HL-60 (cell line): ENCODE measurements around the gene JMJD1C.
"Not testable (repeated sequence)": the region's sequence is repeated elsewhere in the genome, so short reads cannot be mapped to it uniquely, and the experiment has no call there.

Experiments
- DNase-seq, 2 experiments: peaks; one replicate each; pipeline ENCODE4 v3.0.0-alpha.2; 2010 to 2020; ENCODE audit warnings: low read depth in 1 of 2, low spot score in 1 of 2
- H3K27ac ChIP-seq: fragments of 250-450 bp; sonication (Bioruptor Pico); replicated peaks from 2 replicates; pipeline ENCODE4 v1.5.1; 2020; ENCODE audit warnings: mild to moderate bottlenecking, moderate library complexity
- H3K27me3 ChIP-seq: fragments of 250-450 bp; sonication (Bioruptor Pico); 2 replicates; pipeline ENCODE4 v1.5.1; 2021; ENCODE audit warnings: mild to moderate bottlenecking, moderate library complexity; ENCODE audit not compliant: insufficient read depth, poor library complexity, severe bottlenecking
- H3K4me3 ChIP-seq: replicated peaks from 2 replicates; pipeline ENCODE4 v1.5.1; 2011; ENCODE audit warnings: mild to moderate bottlenecking, control low read depth, low read length; ENCODE audit not compliant: insufficient read depth
- CTCF ChIP-seq: IDR thresholded peaks from one replicate; pipeline ENCODE4 v1.5.1; 2011; ENCODE audit warnings: low read length, control low read depth, inconsistent platforms; ENCODE audit not compliant: insufficient read depth
- GABPA ChIP-seq: IDR thresholded peaks from 2 replicates; pipeline ENCODE4 v1.6.1; 2012; ENCODE audit warnings: low read depth
- POLR2AphosphoS5 ChIP-seq: IDR thresholded peaks from 2 replicates; pipeline ENCODE4 v1.6.1; 2012; ENCODE audit warnings: low read depth
- REST ChIP-seq: IDR thresholded peaks from 2 replicates; pipeline ENCODE4 v1.6.1; 2012; ENCODE audit warnings: low read depth; ENCODE audit not compliant: insufficient replicate concordance
- SPI1 ChIP-seq: IDR thresholded peaks from 2 replicates; pipeline ENCODE4 v1.6.1; 2012; ENCODE audit warnings: low read depth, mild to moderate bottlenecking, borderline replicate concordance

The JMJD1C gene

GRCh38 chr10:63502832-63503231, 37.1 kb upstream of the JMJD1C start:
- TF ChIP-seq CTCF (no peak), GABPA (no peak), REST (no peak), POLR2AphosphoS5 (no peak), SPI1 (no peak)
- no peak for DNase-seq
- Histone ChIP-seq H3K27me3 (no peaks in the 10 kb centered on the region), H3K4me3 (no peak overlapping the region), H3K27ac (no peak overlapping the region)

GRCh38 chr10:63501954-63502353, 36.2 kb upstream of the JMJD1C start:
- no peak for DNase-seq
- Histone ChIP-seq H3K27ac (no peak overlapping the region), H3K4me3 (no peak overlapping the region), H3K27me3 (no peaks in the 10 kb centered on the region)
- no peak for TF ChIP-seq POLR2AphosphoS5
- no peak for TF ChIP-seq GABPA
- TF ChIP-seq REST: no peak
- no peak for TF ChIP-seq CTCF
- TF ChIP-seq SPI1: no peak

GRCh38 chr10:63500551-63500950, 34.8 kb upstream of the JMJD1C start:
- H3K4me3 ChIP-seq, H3K27me3 ChIP-seq, DNase-seq: not testable (repeated sequence)

GRCh38 chr10:63498665-63499064, 32.9 kb upstream of the JMJD1C start:
- TF ChIP-seq GABPA: no peak
- no peak for TF ChIP-seq REST
- no peak for TF ChIP-seq CTCF
- no peak for TF ChIP-seq POLR2AphosphoS5
- no peak for TF ChIP-seq SPI1
- Histone ChIP-seq H3K27ac (no peak overlapping the region), H3K4me3 (no peak overlapping the region), H3K27me3 (no peaks in the 10 kb centered on the region)
- DNase-seq: no peak

More at GRCh38 chr10:63500551-63500950, 34.8 kb upstream of the JMJD1C start:
- H3K27ac ChIP-seq: not testable (repeated sequence)
